ENCODE results near the gene PPP1R16B.
A peak's percentile ranks its signal among the peaks of the same experiment; 100 is the strongest.
"Not testable (repeated sequence)": the region's sequence is repeated elsewhere in the genome, so short reads cannot be mapped to it uniquely, and the experiment has no call there.

The PPP1R16B gene

GRCh38 chr20:38939686-38940085 is 134.2 kb downstream of the PPP1R16B start:
- DNase-seq: no peak

GRCh38 chr20:38940644-38941043 is 135.1 kb downstream of the PPP1R16B start:
- no peak for DNase-seq

GRCh38 chr20:38941726-38942389 is 136.4 kb downstream of the PPP1R16B start:
- DNase-seq: no peak

GRCh38 chr20:38945012-38945411 is 139.5 kb downstream of the PPP1R16B start:
- DNase-seq: no peak

GRCh38 chr20:38946836-38947235 is 141.3 kb downstream of the PPP1R16B start:
- no peak for DNase-seq

- DNase-seq: no peak
These were observed 142.4 kb downstream of the PPP1R16B start for GRCh38 chr20:38947931-38948362.

GRCh38 chr20:38950254-38950653 is 144.8 kb downstream of the PPP1R16B start:
- no peak for DNase-seq

- no peak for DNase-seq
These were observed 146.1 kb downstream of the PPP1R16B start for GRCh38 chr20:38951611-38952010.

- no peak for DNase-seq
These were observed 146.7 kb downstream of the PPP1R16B start for GRCh38 chr20:38952153-38952552.

GRCh38 chr20:38953630-38954340 is 148.3 kb downstream of the PPP1R16B start:
- DNase-seq: no peak

GRCh38 chr20:38957235-38957876 is 151.9 kb downstream of the PPP1R16B start:
- no peak for DNase-seq

GRCh38 chr20:38957915-38958485 is 152.5 kb downstream of the PPP1R16B start:
- no peak for DNase-seq

- not testable (repeated sequence) for DNase-seq
These were observed 154.7 kb downstream of the PPP1R16B start for GRCh38 chr20:38960187-38960687.

GRCh38 chr20:38961530-38962043 is 156.1 kb downstream of the PPP1R16B start:
- no peak for DNase-seq

- peak; percentile 94 for DNase-seq
These were observed 156.8 kb downstream of the PPP1R16B start, which contains the start of gene DHX35 for GRCh38 chr20:38962044-38962927. DHX35 (plus strand) TSS chr20:38962344; CDS start chr20:38962368, 24 bp downstream.

- no peak for DNase-seq
These were observed 157.5 kb downstream of the PPP1R16B start for GRCh38 chr20:38962928-38963401.

- no peak for DNase-seq
These were observed 158.2 kb downstream of the PPP1R16B start for GRCh38 chr20:38963745-38964144.

- no peak for DNase-seq
These were observed 159.8 kb downstream of the PPP1R16B start for GRCh38 chr20:38965264-38965663.

- DNase-seq: no peak
These were observed 162.6 kb downstream of the PPP1R16B start for GRCh38 chr20:38968090-38968489.

GRCh38 chr20:38969708-38970107 is 164.2 kb downstream of the PPP1R16B start:
- DNase-seq: no peak

- no peak for DNase-seq
These were observed 164.8 kb downstream of the PPP1R16B start for GRCh38 chr20:38970302-38970701.
